GM18520 (cell line): ENCODE data around the gene ELOVL5.
"Not testable (repeated sequence)": the region's sequence is repeated elsewhere in the genome, so short reads cannot be mapped to it uniquely, and the experiment has no call there.

Experiments
- ATAC-seq: cut with Tn5 transposase; IDR thresholded peaks from one replicate; pipeline ENCODE4 v1.9.1; 2021; ENCODE audit not compliant: unreplicated experiment

ELOVL5 gene

GRCh38 chr6:53348371-53349208, at the start of gene ELOVL5:
Gene ELOVL5, minus strand, starts transcription at chr6:53348950. Its CDS starts 53,251 bp downstream, at chr6:53295699.
- peak; percentile 68 for ATAC-seq

GRCh38 chr6:53397283-53397682, 48.5 kb upstream of the ELOVL5 start:
- ATAC-seq, result no peak

- no peak for ATAC-seq
Measured at GRCh38 chr6:53395986-53396385, 47.2 kb upstream of the ELOVL5 start.

- ATAC-seq, result no peak
Measured at GRCh38 chr6:53394704-53395103, 46.0 kb upstream of the ELOVL5 start.

- no peak for ATAC-seq
Measured at GRCh38 chr6:53391170-53391569, 42.4 kb upstream of the ELOVL5 start.

GRCh38 chr6:53390010-53390409, 41.3 kb upstream of the ELOVL5 start:
- ATAC-seq, result no peak

- not testable (repeated sequence) for ATAC-seq
Measured at GRCh38 chr6:53388615-53389014, 39.9 kb upstream of the ELOVL5 start.

GRCh38 chr6:53382421-53382820, 33.7 kb upstream of the ELOVL5 start:
- ATAC-seq, result no peak

- no peak for ATAC-seq
Measured at GRCh38 chr6:53378208-53378607, 29.5 kb upstream of the ELOVL5 start.

GRCh38 chr6:53377793-53378192, 29.0 kb upstream of the ELOVL5 start:
- ATAC-seq, result no peak

GRCh38 chr6:53377289-53377688, 28.5 kb upstream of the ELOVL5 start:
- ATAC-seq, result no peak

GRCh38 chr6:53376661-53377226, 28.0 kb upstream of the ELOVL5 start:
- no peak for ATAC-seq

- no peak for ATAC-seq
Measured at GRCh38 chr6:53375847-53376246, 27.1 kb upstream of the ELOVL5 start.

GRCh38 chr6:53373638-53374037, 24.9 kb upstream of the ELOVL5 start:
- ATAC-seq, result no peak

- ATAC-seq, result no peak
Measured at GRCh38 chr6:53369876-53370515, 21.2 kb upstream of the ELOVL5 start.

GRCh38 chr6:53369051-53369450, 20.3 kb upstream of the ELOVL5 start:
- ATAC-seq, result no peak

- no peak for ATAC-seq
Measured at GRCh38 chr6:53366128-53366641, 17.4 kb upstream of the ELOVL5 start.

GRCh38 chr6:53363341-53364079, 14.8 kb upstream of the ELOVL5 start:
- no peak for ATAC-seq

GRCh38 chr6:53361549-53362031, 12.8 kb upstream of the ELOVL5 start:
- no peak for ATAC-seq

GRCh38 chr6:53360093-53360912, 11.6 kb upstream of the ELOVL5 start:
- ATAC-seq, result no peak
